Skeletal muscle cell (primary cell): ENCODE data around the gene TM9SF2.
A peak's percentile ranks its signal among the peaks of the same experiment; 100 is the strongest.
"Not testable (repeated sequence)": the region's sequence is repeated elsewhere in the genome, so short reads cannot be mapped to it uniquely, and the experiment has no call there.

Source experiments
- DNase-seq: peaks from one replicate; pipeline ENCODE4 v3.0.0-alpha.2; 2010; ENCODE audit warnings: low read depth
- H3K4me3 ChIP-seq: 2 replicates; pipeline ENCODE4 v1.5.1; 2011; ENCODE audit warnings: low read depth, mild to moderate bottlenecking, control low read depth, low read length, moderate library complexity

The TM9SF2 gene

DNA sequence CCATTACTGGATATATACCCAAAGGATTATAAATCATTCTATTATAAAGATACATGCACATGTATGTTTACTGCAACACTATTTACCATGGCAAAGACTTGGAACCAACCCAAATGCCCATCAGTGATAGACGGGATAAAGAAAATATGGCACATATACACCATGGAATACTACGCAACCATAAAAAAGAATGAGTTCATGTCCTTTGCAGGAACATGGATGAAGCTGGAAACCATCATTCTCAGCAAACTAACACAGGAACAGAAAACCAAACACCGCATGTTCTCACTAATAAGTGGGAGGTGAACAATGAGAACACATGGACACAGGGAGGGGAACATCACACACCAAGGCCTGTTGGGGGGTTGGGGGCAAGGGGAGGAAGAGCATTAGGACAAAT, 9.5 kb upstream of the TM9SF2 start:
- not testable (repeated sequence) for DNase-seq

DNA sequence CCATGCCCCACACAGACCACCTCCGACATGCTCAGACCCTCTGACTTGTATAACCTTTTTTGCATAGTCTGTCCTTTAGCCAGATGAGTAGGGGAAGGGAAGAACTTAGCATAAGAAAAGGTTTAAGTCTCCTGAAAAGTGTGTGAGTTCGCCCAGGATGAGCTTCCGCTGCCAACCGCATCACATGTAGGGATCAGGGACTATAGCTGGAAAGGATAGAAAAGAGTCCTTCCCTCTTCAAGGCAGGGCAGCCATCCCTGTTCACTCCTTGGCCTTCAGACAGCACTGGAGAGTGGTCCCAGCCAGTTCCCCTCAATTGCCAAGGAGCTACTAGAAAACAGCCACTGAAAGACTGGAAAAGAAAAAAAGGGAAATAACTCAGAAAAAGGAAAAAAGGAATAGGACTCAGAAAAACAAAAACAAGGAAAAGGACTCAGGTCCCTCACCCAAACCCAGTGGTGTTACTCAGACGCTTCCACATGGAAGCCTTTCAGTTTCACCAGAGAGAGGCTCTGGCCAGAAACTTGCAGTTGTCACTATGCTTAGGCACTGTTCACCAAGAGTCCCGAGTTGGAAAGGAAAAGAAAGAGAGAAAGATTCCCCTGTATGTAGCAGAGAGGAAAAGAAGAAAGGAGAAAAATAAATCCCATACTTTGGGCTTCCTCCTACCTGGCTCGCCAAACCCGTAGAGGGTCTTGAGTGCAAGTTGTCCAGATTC, 5.6 kb upstream of the TM9SF2 start:
- H3K4me3 ChIP-seq: no peak overlapping the region
- DNase-seq: no peak

More for the DNA sequence above, 9.5 kb upstream of the TM9SF2 start:
- not testable (repeated sequence) for H3K4me3 ChIP-seq

DNA sequence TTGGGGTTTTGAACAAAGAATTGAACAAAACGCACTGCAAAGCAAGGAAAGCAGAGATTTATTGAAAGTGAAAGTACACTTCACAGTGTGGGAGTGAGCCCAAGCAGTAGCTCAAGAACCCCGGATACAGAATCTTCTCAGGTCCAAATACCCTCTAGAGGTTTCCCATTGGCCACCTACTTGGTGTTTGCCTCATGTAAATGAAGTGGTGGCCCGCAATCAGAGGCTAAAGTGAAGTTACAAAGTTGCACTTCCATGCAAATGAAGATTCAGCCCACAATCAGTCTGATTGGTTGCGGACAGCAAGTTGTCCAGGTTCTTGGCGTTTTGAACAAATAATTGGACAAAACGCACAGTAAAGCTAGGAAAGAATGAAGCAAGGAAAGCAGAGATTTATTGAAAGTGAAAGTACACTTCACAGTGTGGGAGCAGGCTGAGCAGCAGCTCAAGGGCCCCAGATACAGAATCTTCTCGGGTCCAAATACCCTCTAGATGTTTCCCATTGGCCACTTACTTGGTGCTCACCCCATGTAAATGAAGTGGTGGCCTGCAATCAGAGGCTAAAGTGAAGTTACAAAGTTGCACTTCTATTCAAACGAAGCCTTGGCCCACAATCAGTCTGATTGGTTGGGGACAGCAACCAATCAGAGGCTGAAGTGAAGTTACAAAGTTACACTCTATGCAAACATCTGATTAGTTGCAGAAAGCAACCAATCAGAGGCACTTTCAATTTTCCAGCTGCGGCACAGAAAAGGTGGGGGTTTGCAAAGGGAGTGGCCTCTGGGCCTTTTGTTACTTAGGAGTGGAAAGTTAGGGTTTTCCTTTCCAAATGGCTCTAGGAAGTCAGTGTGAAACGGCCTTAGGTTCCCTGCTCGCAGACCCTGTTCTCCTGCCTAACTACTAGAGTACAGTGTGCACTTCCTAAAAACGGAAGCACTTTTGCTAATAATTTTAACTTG, 4.8 kb upstream of the TM9SF2 start:
- no peak overlapping the region for H3K4me3 ChIP-seq

DNA sequence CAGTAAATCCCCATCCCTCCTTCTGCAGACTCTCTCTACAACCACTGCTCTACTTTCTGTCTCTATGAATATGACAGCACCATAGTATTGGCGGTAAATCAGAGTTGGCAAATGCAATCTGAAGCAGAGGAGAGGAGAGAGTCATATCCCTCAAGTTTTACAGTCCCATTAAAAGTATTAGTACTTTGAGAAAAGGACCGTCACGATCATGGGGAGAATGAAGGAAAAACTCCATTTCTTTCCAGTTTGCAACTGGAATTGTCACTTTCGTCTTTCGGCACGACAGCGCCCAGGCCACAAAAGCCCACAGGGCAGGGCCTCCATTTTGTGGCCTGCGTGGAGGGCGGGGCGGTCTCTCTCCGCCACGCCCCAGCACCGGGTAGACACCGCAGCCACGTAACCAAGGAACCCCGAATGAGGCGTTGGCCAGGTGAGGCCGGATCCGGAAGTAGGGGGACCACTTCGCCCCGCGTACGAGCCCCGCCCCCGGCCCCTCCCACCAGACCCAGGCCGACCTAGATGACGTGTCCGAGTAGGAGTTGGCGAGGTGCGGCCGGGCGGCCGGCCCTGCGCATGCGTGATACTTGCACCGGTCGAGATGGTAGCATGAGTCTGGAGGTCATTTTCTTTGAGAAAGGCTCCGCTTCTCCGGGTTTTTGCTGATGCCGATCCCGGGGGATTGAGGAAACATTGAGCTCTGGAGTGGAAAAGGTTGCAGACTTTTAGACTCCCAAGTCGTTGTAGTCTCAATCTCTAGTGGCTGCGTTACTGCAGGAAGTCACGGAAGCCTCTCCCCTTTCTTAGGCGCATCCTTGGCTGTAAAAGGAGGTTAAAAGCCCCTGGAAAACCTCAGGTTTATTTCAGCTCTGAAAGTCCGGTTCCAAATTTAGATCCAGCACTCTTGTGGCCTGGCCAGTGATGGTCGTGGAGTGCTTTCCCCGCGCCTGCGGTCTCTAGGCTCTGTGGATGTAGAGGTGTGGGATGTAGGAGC, 2.8 kb upstream of the TM9SF2 start:
- H3K4me3 ChIP-seq: peak overlapping the region; percentile 59
- peak; percentile 91 for DNase-seq

More for the DNA sequence above, 4.8 kb upstream of the TM9SF2 start:
- no peak for DNase-seq

DNA sequence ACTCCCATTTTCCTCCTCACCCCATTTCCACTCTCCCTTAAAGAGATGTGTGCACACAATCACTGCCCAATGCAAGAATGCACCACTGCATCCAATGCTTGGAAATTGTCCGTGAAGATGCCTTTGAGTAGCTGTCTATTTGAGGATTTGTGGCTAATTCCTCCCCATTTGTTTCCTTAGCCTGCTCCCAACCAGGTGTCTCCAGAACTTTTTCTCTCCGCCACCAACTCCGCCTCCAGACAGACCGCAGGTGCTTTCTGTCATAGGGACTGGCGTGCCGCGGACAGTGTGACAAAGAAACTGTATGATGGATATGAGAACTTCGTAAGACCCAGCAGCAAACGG, 461 bp upstream of the TM9SF2 start:
- no peak for DNase-seq

DNA sequence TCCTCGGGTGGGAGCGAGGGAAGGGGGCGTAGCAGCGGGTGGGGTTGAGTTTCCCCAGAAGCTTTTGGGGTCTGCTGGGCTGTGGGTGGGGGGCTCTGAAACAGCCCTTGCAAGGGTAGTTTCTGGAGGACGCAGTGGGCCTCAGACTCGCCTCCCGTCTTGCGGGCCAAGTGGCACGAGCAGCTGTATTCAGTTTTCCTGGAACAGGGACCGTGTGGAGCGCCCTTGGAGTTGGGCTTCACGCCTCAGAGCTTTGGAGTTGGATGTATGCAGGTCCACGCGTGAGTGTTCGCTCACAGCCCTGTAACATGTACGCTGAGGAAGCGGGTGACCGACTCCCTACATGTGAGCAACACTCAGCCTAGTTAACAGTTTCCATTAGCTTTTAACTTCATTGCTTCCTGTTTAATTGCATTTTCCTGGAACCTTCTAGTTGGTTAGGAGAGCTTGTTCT, 603 bp downstream of the TM9SF2 start:
- DNase-seq: no peak
- H3K4me3 ChIP-seq: peak overlapping the region; percentile 95

More for the DNA sequence above, 461 bp upstream of the TM9SF2 start:
- peak overlapping the region; percentile 95 for H3K4me3 ChIP-seq

DNA sequence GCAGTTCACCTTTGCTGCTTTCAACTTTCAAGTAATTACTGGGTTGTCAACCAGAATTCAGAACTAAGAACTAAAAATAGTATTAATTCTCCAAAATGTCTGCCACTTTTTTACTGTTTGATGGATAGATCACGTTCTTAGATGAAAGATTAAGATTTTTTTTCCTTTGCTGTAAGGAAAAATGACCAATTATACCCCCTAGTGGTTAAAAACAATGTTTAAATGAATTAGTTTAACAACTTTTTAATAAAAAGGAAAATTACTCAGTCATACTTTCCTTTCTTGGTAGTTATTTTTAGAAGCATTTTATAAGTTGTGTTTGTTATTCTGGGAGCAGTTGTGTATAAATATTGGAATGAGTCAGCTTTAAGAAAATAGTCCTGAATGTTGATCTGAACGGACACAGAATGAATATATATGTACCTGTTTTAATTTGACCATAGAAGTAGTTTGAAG, 4.6 kb downstream of the TM9SF2 start:
- no peak overlapping the region for H3K4me3 ChIP-seq
- no peak for DNase-seq

DNA sequence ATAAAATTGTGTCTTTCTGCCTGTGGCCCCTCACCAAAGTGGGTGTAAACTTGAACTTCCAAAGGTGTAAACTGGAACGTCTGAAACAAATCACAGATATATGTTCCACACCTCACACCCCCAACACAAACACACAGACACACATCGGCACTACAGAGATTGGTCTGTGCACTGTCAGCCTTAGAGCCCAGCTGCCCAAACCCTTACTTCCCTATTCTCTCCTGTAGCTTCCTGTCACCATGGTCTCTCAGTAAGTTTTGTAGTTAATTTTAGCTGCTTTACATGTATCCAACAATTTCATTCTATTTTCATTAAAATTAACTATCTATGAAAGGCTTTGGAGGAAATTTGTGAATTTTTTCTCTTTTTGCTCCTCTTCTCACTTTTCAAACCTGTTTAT, 5.4 kb downstream of the TM9SF2 start:
- DNase-seq: no peak
- H3K4me3 ChIP-seq: no peak overlapping the region

DNA sequence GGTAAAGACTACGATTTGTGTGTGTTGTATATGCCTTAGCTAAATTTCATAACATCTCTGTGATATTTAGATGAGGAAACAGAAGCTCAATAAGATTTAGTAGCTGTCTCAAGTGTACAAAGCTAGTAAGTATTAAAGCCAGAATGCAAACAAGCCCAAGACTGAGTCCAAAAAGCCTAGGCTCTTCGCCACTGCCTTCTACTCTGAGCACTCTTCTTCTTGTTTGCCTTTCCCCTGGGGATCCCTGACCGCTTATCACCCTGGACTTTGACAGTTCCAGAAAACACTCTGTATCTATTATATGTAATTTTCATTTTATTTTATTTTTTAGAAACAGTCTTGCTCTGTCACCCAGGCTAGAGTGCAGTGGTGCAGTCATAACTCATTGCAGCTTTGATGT, 5.8 kb downstream of the TM9SF2 start:
- DNase-seq: no peak
- no peak overlapping the region for H3K4me3 ChIP-seq

DNA sequence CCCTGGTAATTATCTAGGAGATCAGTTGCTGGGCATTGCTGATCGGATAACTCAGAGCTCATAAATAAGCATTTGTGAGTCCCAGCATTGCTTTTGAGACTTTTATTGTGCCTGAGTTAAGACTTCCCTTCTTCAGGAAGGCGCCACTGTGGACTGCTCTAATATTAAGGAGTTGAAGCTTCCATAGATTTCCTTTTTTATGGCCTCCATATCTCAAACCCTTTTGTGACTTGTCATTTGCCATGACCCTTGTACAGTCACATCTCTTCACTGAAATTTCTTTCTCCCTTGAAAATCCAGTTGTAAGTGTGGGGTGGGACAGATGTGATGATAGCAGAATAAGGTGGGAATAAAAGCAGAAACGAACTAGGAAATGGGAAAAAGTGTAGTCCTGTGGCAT, 6.3 kb downstream of the TM9SF2 start:
- no peak for DNase-seq
- H3K4me3 ChIP-seq: no peak overlapping the region

DNA sequence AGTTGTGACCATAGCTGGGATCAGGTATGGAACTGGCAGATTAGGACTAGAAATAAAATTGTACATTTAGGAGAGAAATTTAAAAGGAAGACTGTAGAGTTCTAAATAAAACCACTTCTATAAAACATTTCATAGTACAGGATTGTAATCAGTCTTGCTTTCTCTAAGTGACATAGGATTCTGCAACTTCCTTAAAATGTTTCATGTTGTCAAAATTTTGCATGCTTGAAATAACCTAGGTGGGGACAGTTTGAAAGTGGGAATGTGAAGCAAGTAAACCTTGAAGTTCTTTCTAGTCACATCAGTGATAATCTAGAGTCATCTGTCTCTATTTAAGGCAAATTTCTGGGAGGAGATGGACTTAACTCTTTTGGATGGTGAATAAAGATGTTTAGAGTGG, 6.7 kb downstream of the TM9SF2 start:
- DNase-seq: no peak
- no peak overlapping the region for H3K4me3 ChIP-seq

DNA sequence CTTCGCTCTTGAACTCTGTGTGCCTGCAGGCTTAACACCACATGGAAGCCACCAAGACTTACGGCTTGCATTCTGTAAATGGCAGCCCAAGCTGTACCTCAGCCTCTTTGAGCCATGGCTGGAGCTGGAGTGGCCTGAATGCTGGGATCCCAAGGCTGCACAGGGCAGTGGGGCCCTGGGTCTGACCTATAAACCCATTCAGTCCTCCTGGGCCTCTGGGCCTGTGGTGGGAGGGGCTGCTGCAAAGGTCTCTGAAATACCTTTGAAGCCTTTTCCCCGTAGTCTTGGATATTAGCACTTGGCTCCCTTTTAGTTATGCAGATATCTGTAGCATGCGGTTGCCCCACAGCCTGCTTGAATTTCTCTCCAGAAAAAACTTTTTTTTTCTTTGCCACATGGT, 8.2 kb downstream of the TM9SF2 start:
- DNase-seq: no peak
- H3K4me3 ChIP-seq: no peak overlapping the region

DNA sequence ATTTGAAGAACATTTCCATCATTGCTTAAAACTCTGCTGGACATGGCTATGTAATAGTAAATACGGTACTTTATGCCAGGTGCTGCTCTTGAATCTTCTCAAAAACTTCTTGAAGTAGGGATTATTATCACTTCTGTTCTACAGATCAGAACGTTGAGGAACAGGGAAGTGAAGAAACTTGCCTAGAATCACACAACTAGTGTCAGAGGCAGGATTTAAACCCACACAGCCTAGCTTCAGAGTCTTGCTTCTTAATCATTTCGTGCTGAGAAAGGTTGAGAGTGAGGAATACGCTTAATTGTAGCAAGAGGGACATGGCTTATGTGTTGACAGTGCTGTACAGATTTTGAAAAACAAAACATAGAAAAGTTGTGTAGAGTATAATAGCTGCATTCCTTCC, 13.5 kb downstream of the TM9SF2 start:
- no peak for DNase-seq
- H3K4me3 ChIP-seq: no peak overlapping the region

DNA sequence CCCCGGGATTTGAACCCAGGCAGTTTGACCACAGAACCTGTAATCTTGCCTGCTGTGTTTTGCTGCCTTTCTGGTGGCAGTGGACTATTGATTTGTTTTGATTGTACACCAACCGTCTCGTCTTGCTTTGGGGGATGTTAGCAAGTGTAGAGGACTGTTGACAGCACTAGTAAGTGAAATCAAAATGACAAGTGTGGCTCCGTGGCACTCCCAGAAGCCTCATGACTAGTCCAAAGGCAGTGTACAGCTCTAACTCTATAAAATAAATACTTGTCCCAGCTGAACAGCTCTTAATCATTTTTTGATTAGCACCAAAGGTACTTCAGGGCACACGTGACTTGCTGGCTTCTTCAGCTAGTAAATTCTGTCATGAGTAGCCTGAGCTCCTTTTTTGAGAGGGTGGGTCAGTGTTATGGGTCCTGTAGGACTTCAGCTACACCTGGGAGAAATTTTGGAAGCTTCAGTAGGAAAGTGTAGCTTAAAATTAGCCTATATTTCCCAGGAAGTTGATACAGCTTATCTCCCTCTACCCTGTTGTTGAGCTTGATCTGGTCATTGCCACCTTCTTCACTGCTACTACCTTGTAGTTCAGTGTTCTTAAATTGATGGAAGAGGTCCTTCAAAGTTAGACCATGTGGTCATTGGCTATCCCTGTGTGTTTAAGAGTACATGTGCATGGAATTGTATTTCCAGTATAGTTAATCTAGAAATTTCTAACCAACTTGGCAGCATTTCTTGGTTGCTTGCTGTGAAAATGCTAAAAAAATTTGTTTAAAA, 15.1 kb downstream of the TM9SF2 start:
- no peak for DNase-seq

DNA sequence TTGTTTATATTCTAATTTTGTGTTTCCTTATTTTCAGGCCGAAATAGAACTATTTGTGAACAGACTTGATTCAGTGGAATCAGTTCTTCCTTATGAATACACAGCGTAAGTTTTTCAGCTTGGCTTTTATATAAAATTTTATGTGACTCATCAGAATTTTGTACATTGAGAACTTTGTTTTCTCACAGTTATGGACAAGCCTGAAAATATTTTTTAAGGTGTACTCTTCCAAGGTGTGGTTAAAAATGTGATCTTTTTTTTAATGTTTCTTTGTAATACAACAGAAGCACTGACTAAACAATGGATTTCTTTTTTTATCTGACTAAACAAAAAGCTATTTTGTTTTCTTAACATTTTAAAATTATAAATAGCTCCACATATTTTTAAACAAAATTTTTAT, 16.3 kb downstream of the TM9SF2 start:
- DNase-seq: no peak
- no peak overlapping the region for H3K4me3 ChIP-seq

More for the DNA sequence above, 15.1 kb downstream of the TM9SF2 start:
- no peak overlapping the region for H3K4me3 ChIP-seq

DNA sequence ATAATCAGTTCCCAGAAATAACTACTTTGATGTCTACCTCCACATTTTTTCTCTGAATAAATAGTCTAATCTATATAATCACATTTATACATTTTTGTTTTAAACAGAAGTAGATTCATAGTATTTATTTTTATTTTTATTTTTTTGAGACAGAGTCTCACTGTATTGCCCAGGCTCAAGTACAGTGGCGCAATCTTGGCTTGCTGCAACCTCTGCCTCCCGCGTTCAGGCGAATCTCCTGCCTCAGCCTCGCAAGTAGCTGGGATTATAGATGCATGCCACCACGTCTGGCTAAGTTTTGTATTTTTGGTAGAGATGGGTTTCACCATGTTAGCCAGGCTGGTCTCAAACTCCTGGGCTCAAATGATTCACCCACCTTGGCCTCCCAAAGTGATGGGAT, 16.7 kb downstream of the TM9SF2 start:
- H3K4me3 ChIP-seq: no peak overlapping the region
- DNase-seq: no peak

DNA sequence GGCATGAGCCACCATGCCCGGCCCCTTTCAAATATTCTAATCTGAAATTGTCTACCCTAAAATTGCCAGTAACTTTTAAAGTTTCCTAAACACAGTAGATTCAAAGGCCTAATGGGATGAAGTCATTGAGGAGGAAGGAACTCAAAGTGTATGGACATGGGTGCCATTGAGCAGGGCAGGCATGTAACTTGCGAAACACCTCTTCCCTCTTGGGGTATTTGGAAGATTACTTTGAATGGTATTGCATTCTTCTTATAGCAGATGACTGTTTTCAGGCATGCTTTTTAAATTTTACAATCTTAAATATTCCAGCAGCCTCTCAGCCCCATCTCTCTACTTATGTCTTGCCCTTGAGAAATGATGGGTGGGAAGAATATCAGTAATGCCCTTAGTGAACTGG, 21.0 kb downstream of the TM9SF2 start:
- no peak for DNase-seq
- H3K4me3 ChIP-seq: no peak overlapping the region

DNA sequence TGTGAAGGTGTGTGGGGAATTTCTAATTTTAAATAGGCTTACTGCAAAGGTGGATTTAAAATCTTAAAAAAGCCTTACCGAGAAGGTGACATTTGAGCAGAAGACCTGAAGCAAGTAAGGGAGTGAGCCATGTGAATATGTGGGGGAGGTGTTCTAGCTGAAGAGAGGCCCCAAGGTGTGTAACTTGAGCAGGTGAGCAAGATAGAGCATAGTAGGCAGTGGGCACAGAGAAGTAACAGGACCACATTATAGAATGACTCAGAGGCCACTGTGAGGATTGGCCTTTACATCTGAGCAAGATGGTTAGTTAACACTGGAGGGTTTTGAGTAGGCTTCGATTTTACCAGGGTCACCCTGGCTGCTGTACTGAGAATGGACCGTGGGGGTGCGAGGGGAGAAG, 22.6 kb downstream of the TM9SF2 start:
- no peak for DNase-seq
- no peak overlapping the region for H3K4me3 ChIP-seq

DNA sequence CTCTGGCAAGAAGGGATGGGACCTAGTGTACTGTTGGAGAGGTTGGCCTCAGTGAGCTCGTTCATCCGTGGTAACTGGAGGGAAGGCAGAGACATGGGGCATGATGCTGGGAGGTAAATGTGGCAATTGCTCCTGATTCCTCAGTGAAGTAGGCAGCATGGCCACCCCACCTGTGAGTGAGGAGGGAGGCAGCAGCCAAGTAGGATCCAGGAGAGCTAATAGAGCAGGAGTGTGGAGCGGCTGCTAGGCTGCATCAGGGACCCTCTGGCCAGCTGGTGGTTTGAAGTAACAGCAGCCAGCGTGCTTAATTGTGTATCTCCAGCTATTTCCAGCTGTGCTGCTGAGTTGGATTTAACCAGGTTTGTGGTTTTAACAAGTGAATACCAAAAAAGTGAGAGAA, 24.7 kb downstream of the TM9SF2 start:
- no peak overlapping the region for H3K4me3 ChIP-seq
- no peak for DNase-seq
